GM18868 (cell line): ENCODE measurements around the gene PEDS1.
"Not testable (repeated sequence)": the region's sequence is repeated elsewhere in the genome, so short reads cannot be mapped to it uniquely, and the experiment has no call there.

Experiments
- ATAC-seq: cut with Tn5 transposase; IDR thresholded peaks from one replicate; pipeline ENCODE4 v1.9.1; 2021; ENCODE audit warnings: mild to moderate bottlenecking, moderate library complexity; ENCODE audit not compliant: unreplicated experiment

PEDS1 gene

GRCh38 chr20:50153500-50154377 is at the start of gene PEDS1:
Gene PEDS1, minus strand, starts transcription at chr20:50153723. Its CDS starts 86 bp downstream, at chr20:50153637.
- ATAC-seq = peak; percentile 97

- ATAC-seq = no peak
Measured at GRCh38 chr20:50202677-50203076, 49.2 kb upstream of the PEDS1 start.

GRCh38 chr20:50201710-50202109 is 48.2 kb upstream of the PEDS1 start:
- ATAC-seq = not testable (repeated sequence)

GRCh38 chr20:50200482-50201104 is 47.1 kb upstream of the PEDS1 start:
- ATAC-seq = no peak

- no peak for ATAC-seq
Measured at GRCh38 chr20:50199703-50200102, 46.2 kb upstream of the PEDS1 start.

- no peak for ATAC-seq
Measured at GRCh38 chr20:50198716-50199115, 45.2 kb upstream of the PEDS1 start.

GRCh38 chr20:50198180-50198666 is 44.7 kb upstream of the PEDS1 start:
- no peak for ATAC-seq

- ATAC-seq = no peak
Measured at GRCh38 chr20:50197463-50198179, 44.1 kb upstream of the PEDS1 start.

- ATAC-seq = no peak
Measured at GRCh38 chr20:50196896-50197295, 43.4 kb upstream of the PEDS1 start.

- ATAC-seq = no peak
Measured at GRCh38 chr20:50196248-50196647, 42.7 kb upstream of the PEDS1 start.

GRCh38 chr20:50195524-50196120 is 42.1 kb upstream of the PEDS1 start:
- ATAC-seq = no peak

- no peak for ATAC-seq
Measured at GRCh38 chr20:50194831-50195523, 41.5 kb upstream of the PEDS1 start.

- no peak for ATAC-seq
Measured at GRCh38 chr20:50194422-50194830, 40.9 kb upstream of the PEDS1 start.

GRCh38 chr20:50193836-50194421 is 40.4 kb upstream of the PEDS1 start:
- no peak for ATAC-seq

- no peak for ATAC-seq
Measured at GRCh38 chr20:50193199-50193835, 39.8 kb upstream of the PEDS1 start.

- peak; percentile 39 for ATAC-seq
Measured at GRCh38 chr20:50192364-50193198, 39.1 kb upstream of the PEDS1 start.

GRCh38 chr20:50191544-50192363 is 38.2 kb upstream of the PEDS1 start:
- peak; percentile 31 for ATAC-seq

GRCh38 chr20:50191065-50191543 is 37.6 kb upstream of the PEDS1 start:
- ATAC-seq = peak; percentile 23
